GM12878 (cell line): ENCODE results near the gene ARID3A. TPM values are rescaled to one million over a fixed set of nuclear protein-coding genes. Genes with fewer than 3 reads are reported as not detected.

Experiments used
- ATAC-seq: fragments of 200-7000 bp; cut with Tn5 transposase; 3 replicates; pipeline ENCODE4 v1.9.1; 2020; ENCODE audit warnings: mild to moderate bottlenecking, moderate library complexity
- BruUV-seq: library from RNA; stranded (reverse); fragments of 400-500 nt; replicated peaks from 2 replicates; lab custom pipeline; 2021; lab: Mats Ljungman, UMichigan
- CTCF ChIA-PET: fragments of 300-600 bp; sonication (Branson Sonifier 250); formaldehyde crosslinking; extraction: SDS; loops from one replicate; lab custom pipeline; 2021; ENCODE audit warnings: inconsistent platforms; lab: Yijun Ruan, JAX
- POLR2A ChIA-PET: fragments of 350-600 bp; formaldehyde crosslinking; extraction: SDS; loops from one replicate; lab custom pipeline; 2021; ENCODE audit warnings: inconsistent platforms; lab: Charles Lee
- RAD21 ChIA-PET: fragments of 300-600 bp; sonication (Branson Sonifier 250); formaldehyde crosslinking; loops from one replicate; lab custom pipeline; 2023; ENCODE audit warnings: antibody characterized with exemption; ENCODE audit not compliant: unreplicated experiment; lab: Charles Lee
- SMC1A ChIA-PET: fragments of 300-600 bp; sonication (Branson Sonifier 250); formaldehyde crosslinking; loops from one replicate; lab custom pipeline; 2023; ENCODE audit not compliant: unreplicated experiment, uncharacterized antibody; lab: Charles Lee
- DNase-seq: peaks from one replicate; pipeline ENCODE4 v3.0.0-alpha.2; 2011; ENCODE audit warnings: low read depth, low spot score
- FAIRE-seq: peaks from 3 replicates; lab custom pipeline; 2011; peaks lifted over from hg19 to GRCh38; lab: Jason Lieb, UNC
- H2AFZ ChIP-seq: 2 replicates; pipeline ENCODE4 v1.6.0; 2011; ENCODE audit warnings: low read depth, low read length, control low read depth; ENCODE audit not compliant: control insufficient read depth
- H3K27ac ChIP-seq: 2 replicates; pipeline ENCODE4 v1.5.1; 2011; ENCODE audit warnings: control low read depth; ENCODE audit not compliant: control insufficient read depth, insufficient read depth
- H3K27me3 ChIP-seq, 2 experiments: replicated peaks in 1 of 2; 2 replicates each; pipeline versions ENCODE4 v1.6.0 to v1.6.1; 2011; ENCODE audit warnings: low read length in 1 of 2; ENCODE audit not compliant: control insufficient read depth in 2 of 2, insufficient read depth in 2 of 2
- H3K36me3 ChIP-seq, 2 experiments: 2 replicates each; pipeline ENCODE4 v1.5.1; 2011; ENCODE audit warnings: low read length in 1 of 2; ENCODE audit not compliant: control insufficient read depth in 2 of 2, insufficient read depth in 2 of 2
- H3K4me1 ChIP-seq: 2 replicates; pipeline ENCODE4 v1.6.1; 2011; ENCODE audit warnings: mild to moderate bottlenecking, low read length, moderate library complexity, mixed read lengths; ENCODE audit not compliant: control insufficient read depth, insufficient read depth
- H3K4me2 ChIP-seq: 2 replicates; pipeline ENCODE4 v1.6.0; 2011; ENCODE audit warnings: control low read depth; ENCODE audit not compliant: control insufficient read depth, insufficient read depth
- H3K4me3 ChIP-seq: fragments of 200-600 bp; sonication (generic); 2 replicates; pipeline ENCODE4 v1.5.1; 2016
- H3K79me2 ChIP-seq: 2 replicates; pipeline ENCODE4 v1.6.0; 2011; ENCODE audit warnings: low read length; ENCODE audit not compliant: control insufficient read depth, insufficient read depth
- H3K9ac ChIP-seq: 2 replicates; pipeline ENCODE4 v1.8.0; 2011; ENCODE audit warnings: low read length, control low read depth, mixed read lengths; ENCODE audit not compliant: control insufficient read depth, insufficient read depth
- H3K9me3 ChIP-seq: replicated peaks from 3 replicates; pipeline ENCODE4 v1.5.1; 2011; ENCODE audit warnings: mild to moderate bottlenecking, low read length; ENCODE audit not compliant: control insufficient read depth, insufficient read depth
- H4K20me1 ChIP-seq: 2 replicates; pipeline ENCODE4 v1.6.0; 2011; ENCODE audit not compliant: control insufficient read depth, insufficient read depth
- ASH2L ChIP-seq: fragments of 300-600, 200-600 bp; sonication (generic); IDR thresholded peaks from 2 replicates; pipeline ENCODE4 v1.6.1; 2017; ENCODE audit warnings: low read depth, mild to moderate bottlenecking, borderline replicate concordance
- BRCA1 ChIP-seq: IDR thresholded peaks from 2 replicates; pipeline ENCODE4 v1.6.1; 2011; ENCODE audit warnings: low read depth, low read length, improper control_type of control experiment
- CBFB ChIP-seq: IDR thresholded peaks from 2 replicates; pipeline ENCODE4 v1.6.1; 2016; ENCODE audit warnings: antibody characterized with exemption, low read depth
- HSF1 ChIP-seq: fragments of 150-350 bp; IDR thresholded peaks from 2 replicates; pipeline ENCODE4 v1.6.1; 2014; ENCODE audit warnings: mild to moderate bottlenecking, low read depth, low read length
- JUNB ChIP-seq: IDR thresholded peaks from 2 replicates; pipeline ENCODE4 v1.6.1; 2016; ENCODE audit warnings: antibody characterized with exemption, mild to moderate bottlenecking
- JUND ChIP-seq: IDR thresholded peaks from 2 replicates; pipeline ENCODE4 v1.6.1; 2012; ENCODE audit warnings: low read depth, mild to moderate bottlenecking, low read length, improper control_type of control experiment, moderate library complexity
- MTA3 ChIP-seq: IDR thresholded peaks from 2 replicates; pipeline ENCODE4 v1.6.1; 2012; ENCODE audit warnings: low read length, inconsistent platforms, borderline replicate concordance
- NFYB ChIP-seq: IDR thresholded peaks from 2 replicates; pipeline ENCODE4 v1.6.1; 2011; ENCODE audit warnings: low read depth, mild to moderate bottlenecking, low read length, improper control_type of control experiment, moderate library complexity; ENCODE audit not compliant: insufficient read depth
- RAD21 ChIP-seq: IDR thresholded peaks from 2 replicates; pipeline ENCODE4 v1.6.1; 2011; ENCODE audit warnings: mild to moderate bottlenecking, low read depth, low read length, moderate library complexity; ENCODE audit not compliant: insufficient read depth
- SUPT20H ChIP-seq: IDR thresholded peaks from 2 replicates; pipeline ENCODE4 v1.6.1; 2011; ENCODE audit warnings: low read depth, mild to moderate bottlenecking, low read length, moderate library complexity, borderline replicate concordance; ENCODE audit not compliant: control insufficient read depth
- TARDBP ChIP-seq: IDR thresholded peaks from 2 replicates; pipeline ENCODE4 v1.6.1; 2016; ENCODE audit warnings: borderline replicate concordance
- TCF7 ChIP-seq: IDR thresholded peaks from 2 replicates; pipeline ENCODE4 v1.6.1; 2014; ENCODE audit warnings: antibody characterized with exemption, borderline replicate concordance
- YBX1 ChIP-seq: fragments of 450-650 bp; IDR thresholded peaks from 2 replicates; pipeline ENCODE4 v1.6.1; 2016; ENCODE audit warnings: antibody characterized with exemption
- ZNF592 ChIP-seq: fragments of 450-650 bp; IDR thresholded peaks from 2 replicates; pipeline ENCODE4 v1.6.1; 2017; ENCODE audit warnings: mild to moderate bottlenecking, moderate library complexity
- ZSCAN29 ChIP-seq: fragments of 450-650 bp; IDR thresholded peaks from 2 replicates; pipeline ENCODE4 v1.6.1; 2017; ENCODE audit warnings: mild to moderate bottlenecking, moderate library complexity
- whole genome bisulfite sequencing: methylation state at CpG from one replicate; pipeline ENCODE4 v1.1.6; 2016; ENCODE audit warnings: low lambda C conversion rate; ENCODE audit not compliant: insufficient replicate concordance, insufficient coverage; ENCODE audit errors: missing lambda C conversion rate; 5-methylcytosine and 5-hydroxymethylcytosine counted together
- in situ Hi-C: fragments of 300-500 bp; cut with MboI; formaldehyde crosslinking; loops from 9 replicates; pipeline ENCODE4 v1.14.3; 2018; ENCODE audit warnings: mixed read lengths
- intact Hi-C: fragments of 100-400 bp; cut with micrococcal nuclease; formaldehyde crosslinking; loops from one replicate; pipeline ENCODE4 v1.14.2; 2022; ENCODE audit not compliant: unreplicated experiment
- polyA plus RNA-seq, 11 experiments: library from polyadenylated mRNA; depleted of rRNA in 4 of 11; unstranded in 6 of 11; stranded (reverse) in 5 of 11; fragments of >200 nt; fragmentation: Nextera tagmentation in 4 of 11; fragmentation: Illumina TruSeq in 1 of 11; extraction: Ambion mirVana in 4 of 11; extraction: Trizol in 1 of 11; gene quantifications; 1 replicate in 1 of 11; 2 replicates in 10 of 11; pipeline versions ENCODE4 v1.2.1 to v1.2.3, GENCODE V29; 2011 to 2016; ENCODE audit warnings: inconsistent platforms in 2 of 11, missing spikeins in 2 of 11, low read depth in 1 of 11
- total RNA-seq, 4 experiments: library from RNA; depleted of rRNA in 3 of 4; stranded (reverse); fragments of >200 nt in 3 of 4; fragmentation: Illumina TruSeq in 1 of 4; extraction: Trizol in 1 of 4; gene quantifications; 2 replicates each; pipeline versions ENCODE4 v1.2.1 to v1.2.3, GENCODE V29; 2013 to 2021

Gene ARID3A
- total and polyA plus RNA-seq, 10 of the 15 experiments (the other 5 are each of a cell fraction or from before 2014, with no cell fraction given) = 0.76 to 70.0 (median 16.7) TPM

- FAIRE-seq (peak; percentile 98), DNase-seq (peak; percentile 49), ATAC-seq (peak; percentile 88)
- Histone ChIP-seq H3K9ac (peak within 1 kb of the TSS; percentile 91), H3K27me3 (no peaks in the 10 kb centered on the region), H3K4me1 (peaks cover 19% of the 10 kb centered on the region), H3K79me2 (peaks cover 11% of the 10 kb centered on the region), H3K27ac (peak within 1 kb of the TSS; percentile 92), H3K4me3 (peak within 1 kb of the TSS; percentile 86), H4K20me1 (no peaks in the 10 kb centered on the region), H3K36me3 (peaks cover 0 to 3% of the 10 kb centered on the region in 2 experiments; a peak in 2 of 4 replicates), H2AFZ (peak within 1 kb of the TSS; percentile 98), H3K9me3 (no peaks in the 10 kb centered on the region), H3K4me2 (peak within 1 kb of the TSS; percentile 100)
- RAD21 ChIA-PET = interaction anchor here (0.8 to 8.0 kb wide), 18 partner anchors 9 to 282 kb away, joined by 3 to 95 read pairs (median 5); no protein-coding TSS in a partner anchor
- under 1% methylated on average over 74 of the region's 78 CpGs for WGBS
- CTCF ChIA-PET = interaction anchor here (0.6 to 5.7 kb wide), 19 partner anchors 14 to 260 kb away, joined by 3 to 150 read pairs (median 6); no protein-coding TSS in a partner anchor
- POLR2A ChIA-PET = interaction anchor here (0.8 to 2.4 kb wide), 10 partner anchors 13 to 120 kb away, joined by 3 to 36 read pairs (median 4); partner anchors contain the start of genes MED16, RNU6-2, RNU6-9 and TMEM259
- SMC1A ChIA-PET = interaction anchor here (0.7 to 5.0 kb wide), 13 partner anchors 29 to 210 kb away, joined by 3 to 119 read pairs (median 4); no protein-coding TSS in a partner anchor
- BruUV-seq = no TSS peak
- in situ Hi-C loops = loop anchor here (5.0 kb wide), 1 partner anchor 62 kb away; no protein-coding TSS in a partner anchor
- intact Hi-C loops = loop anchor here (1.0 to 2.0 kb wide), 2 partner anchors 59 to 122 kb away; no protein-coding TSS in a partner anchor
- TF ChIP-seq MTA3 = no peak
- no peak for TF ChIP-seq CBFB
- no peak for TF ChIP-seq NFYB
- no peak for TF ChIP-seq YBX1
- no peak for TF ChIP-seq BRCA1
- TF ChIP-seq RAD21 = no peak
- no peak for TF ChIP-seq JUNB
- no peak for TF ChIP-seq ZSCAN29
- no peak for TF ChIP-seq TARDBP
- TF ChIP-seq SUPT20H = no peak
- TF ChIP-seq ZNF592 = no peak
- TF ChIP-seq JUND = no peak
- TF ChIP-seq ASH2L = peak; percentile 68; the same call in 1 of the 2 replicates
- no peak for TF ChIP-seq TCF7
- TF ChIP-seq HSF1 = no peak
These were observed 58.5 kb downstream of the ARID3A start, which contains the start of gene WDR18 for GRCh38 chr19:984165-984967. Gene WDR18 (plus strand): TSS chr19:984345. CDS start chr19:984354, 9 bp downstream.
